Spleen (tissue), 13 donors: ENCODE data around the gene ITPKC. TPM values are rescaled to one million over a fixed set of nuclear protein-coding genes. Genes with fewer than 3 reads are reported as not detected.
A peak's percentile ranks its signal among the peaks of the same experiment; 100 is the strongest.

Experiments
- DNase-seq: peaks from one replicate; pipeline ENCODE4 v3.0.0-alpha.2; 2020
- H3K27ac ChIP-seq, 8 donors: fragments of 200-600 bp; sonication (generic) in 7 of 8; 1 replicate in 4 of 8; 2 replicates in 4 of 8; pipeline versions ENCODE4 v1.5.0 to v1.8.0; 2016 to 2021; ENCODE audit warnings: inconsistent platforms in 4 of 8, mild to moderate bottlenecking in 4 of 8, moderate library complexity in 1 of 8
- H3K27me3 ChIP-seq, 7 donors: fragments of 200-600 bp; sonication (generic) in 6 of 7; replicated peaks in 1 of 7; 1 replicate in 4 of 7; 2 replicates in 3 of 7; pipeline versions ENCODE4 v1.5.0 to v1.8.0; 2016 to 2021; ENCODE audit warnings: inconsistent platforms in 3 of 7, mild to moderate bottlenecking in 1 of 7
- H3K36me3 ChIP-seq, 6 donors: fragments of 200-600 bp; sonication (generic) in 5 of 6; 1 replicate in 4 of 6; 2 replicates in 2 of 6; pipeline versions ENCODE4 v1.5.0 to v1.8.0; 2016 to 2021; ENCODE audit warnings: inconsistent platforms in 2 of 6
- H3K4me1 ChIP-seq, 6 donors: fragments of 200-600 bp; sonication (generic) in 5 of 6; 1 replicate in 3 of 6; 2 replicates in 3 of 6; pipeline versions ENCODE4 v1.5.0 to v1.8.0; 2016 to 2021; ENCODE audit warnings: inconsistent platforms in 3 of 6
- H3K4me3 ChIP-seq, 8 donors: fragments of 200-600 bp; sonication (generic) in 7 of 8; 1 replicate in 4 of 8; 2 replicates in 4 of 8; pipeline versions ENCODE4 v1.5.0 to v1.8.0; 2016 to 2021; ENCODE audit warnings: inconsistent platforms in 4 of 8, mild to moderate bottlenecking in 4 of 8, moderate library complexity in 2 of 8
- H3K9me3 ChIP-seq, 8 donors: fragments of 200-600 bp; sonication (generic) in 7 of 8; 1 replicate in 4 of 8; 2 replicates in 4 of 8; pipeline versions ENCODE4 v1.5.0 to v1.8.0; 2016 to 2021; ENCODE audit warnings: inconsistent platforms in 4 of 8
- POLR2A ChIP-seq, 3 donors: fragments of 450-650 bp; IDR thresholded peaks; one replicate each; pipeline ENCODE4 v1.5.1; 2017; ENCODE audit warnings: antibody characterized with exemption in 3 of 3, mild to moderate bottlenecking in 1 of 3
- POLR2AphosphoS5 ChIP-seq, 3 donors: sonication (generic); formaldehyde crosslinking; IDR thresholded peaks; one replicate each; pipeline ENCODE4 v1.5.1; 2017; ENCODE audit warnings: antibody characterized with exemption in 3 of 3
- WGBS, 5 donors: extraction: QIAGEN DNeasy Blood & Tissue Kit in 3 of 5; methylation state at CpG; one replicate each; pipeline versions ENCODE4 v1.1.5 to v1.1.7; 2013 to 2018; 5-methylcytosine and 5-hydroxymethylcytosine counted together
- intact Hi-C: fragments of 100-400 bp; cut with DNase I; formaldehyde crosslinking; loops from one replicate; pipeline ENCODE4 v1.15.0; 2023; ENCODE audit warnings: low total_unique reads
- long read RNA-seq, 2 donors: transcript quantifications; one replicate each; lab custom pipeline, GENCODE V29; 2026
- polyA plus RNA-seq, 3 donors: library from polyadenylated mRNA; stranded (reverse); fragments of 200-250 nt; gene quantifications; one replicate each; pipeline ENCODE4 v1.2.1, GENCODE V29; 2013
- total RNA-seq, 7 donors: library from RNA; depleted of rRNA in 3 of 7; stranded (reverse); fragments of >200 nt in 3 of 7; fragmentation: NEBNext Ultra II Directional in 4 of 7; extraction: Animal tissue kit (Norgen Biotek cat#: 25700) in 4 of 7; gene quantifications; one replicate each; pipeline versions ENCODE4 v1.1.0 to v1.2.1, GENCODE V29; 2016 to 2021
- TF ChIP-seq, protein P1 (sequence below), 11 experiments: fragments of 200-600 bp in 7 of 11; fragments of 450-650 bp in 4 of 11; sonication (generic) in 4 of 11; IDR thresholded peaks in 8 of 11; conservative IDR thresholded peaks in 3 of 11; 1 replicate in 7 of 11; 2 replicates in 4 of 11; pipeline versions ENCODE4 v1.4.0 to v1.8.0; 2016 to 2021; ENCODE audit warnings: antibody characterized with exemption in 11 of 11, inconsistent platforms in 4 of 11, mild to moderate bottlenecking in 1 of 11
- donor health status: healthy with polysubstance abuse.
- donor health status: DM: no; HTN: no; CAD: no; lungs with moderate emphysema.
- donor health status: DM: no; HTN: no; CAD: no.
- donor health status: Bipolar disorder and iron deficiency.
- donor health status: healthy.
- donor health status: DM: no; HTN: no; CAD: no.
- donor health status: DM: yes; HTN: yes; CAD: no.

The ITPKC gene
- 10 to 100 TPM; 11.1 to 39.2 (median 18.0) TPM for total RNA-seq
- 10 to 100 TPM in 1 of 3 donors, 1 to 10 TPM in 2; 6.8 to 14.3 (median 8.6) TPM for polyA plus RNA-seq
- long read RNA-seq, donor 1, partial matches to known transcripts: 0 of 2 reads
- long read RNA-seq, donor 1, other reads (novel, unspliced or antisense): 0 of 2 reads
- long read RNA-seq, donor 2, partial matches to known transcripts: 0 of 1 reads
- long read RNA-seq, donor 2, other reads (novel, unspliced or antisense): 0 of 1 reads

- DNase-seq: peak; percentile 100
- intact Hi-C loops: no loop called here
Observed at GRCh38 chr19:40716482-40717324, at the start of gene ITPKC, which contains the start of gene COQ8B. TSS of gene ITPKC (plus strand) at chr19:40717112. CDS start at chr19:40717136, 24 bp downstream. TSS of gene COQ8B (minus strand) at chr19:40716886. CDS start at chr19:40714632, 2,254 bp downstream.

DNA sequence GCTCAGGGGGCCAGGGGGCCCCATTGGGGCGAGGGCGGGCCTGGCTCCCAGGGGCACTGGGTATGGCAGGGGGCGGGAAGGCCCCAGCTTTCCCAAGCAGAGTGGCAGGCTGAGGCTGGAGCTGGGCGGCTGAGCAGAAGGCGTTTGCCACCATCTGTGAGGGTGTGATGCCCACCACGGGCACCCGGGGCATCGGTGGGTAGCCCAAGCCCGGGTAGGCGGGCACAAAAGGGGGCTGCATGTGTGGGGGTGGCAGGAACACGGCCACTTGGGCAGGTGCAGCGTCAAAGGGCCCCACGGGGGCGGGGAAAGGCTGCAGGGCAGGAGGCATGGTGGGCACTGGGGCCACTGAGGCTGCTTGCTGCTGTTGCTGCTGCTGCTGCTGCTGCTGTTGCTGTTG lies 49.3 kb upstream of the ITPKC start:
- Histone ChIP-seq H3K4me3 (no peak overlapping the region), H3K27ac (no peak overlapping the region), H3K9me3 (peaks cover 0 to 14% (median 9%) of the 10 kb centered on the region in 8 donors), H3K27me3 (no peaks in the 10 kb centered on the region), H3K4me1 (peaks cover 0 to 17% (median 11%) of the 10 kb centered on the region in 6 donors), H3K36me3 (peaks cover 0 to 60% (median 32%) of the 10 kb centered on the region in 6 donors)
- TF ChIP-seq POLR2A (IDR thresholded peaks at IDR 0.05): no peak
- TF ChIP-seq POLR2AphosphoS5 (IDR thresholded peaks at IDR 0.05): no peak
- TF ChIP-seq, protein P1, sequence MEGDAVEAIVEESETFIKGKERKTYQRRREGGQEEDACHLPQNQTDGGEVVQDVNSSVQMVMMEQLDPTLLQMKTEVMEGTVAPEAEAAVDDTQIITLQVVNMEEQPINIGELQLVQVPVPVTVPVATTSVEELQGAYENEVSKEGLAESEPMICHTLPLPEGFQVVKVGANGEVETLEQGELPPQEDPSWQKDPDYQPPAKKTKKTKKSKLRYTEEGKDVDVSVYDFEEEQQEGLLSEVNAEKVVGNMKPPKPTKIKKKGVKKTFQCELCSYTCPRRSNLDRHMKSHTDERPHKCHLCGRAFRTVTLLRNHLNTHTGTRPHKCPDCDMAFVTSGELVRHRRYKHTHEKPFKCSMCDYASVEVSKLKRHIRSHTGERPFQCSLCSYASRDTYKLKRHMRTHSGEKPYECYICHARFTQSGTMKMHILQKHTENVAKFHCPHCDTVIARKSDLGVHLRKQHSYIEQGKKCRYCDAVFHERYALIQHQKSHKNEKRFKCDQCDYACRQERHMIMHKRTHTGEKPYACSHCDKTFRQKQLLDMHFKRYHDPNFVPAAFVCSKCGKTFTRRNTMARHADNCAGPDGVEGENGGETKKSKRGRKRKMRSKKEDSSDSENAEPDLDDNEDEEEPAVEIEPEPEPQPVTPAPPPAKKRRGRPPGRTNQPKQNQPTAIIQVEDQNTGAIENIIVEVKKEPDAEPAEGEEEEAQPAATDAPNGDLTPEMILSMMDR (IDR thresholded peaks at IDR 0.05 in 8 of 11, conservative IDR thresholded peaks at IDR 0.05 in 3 of 11): no peak
- peak; percentile 57 for DNase-seq
- intact Hi-C loops: no loop called here
- WGBS, 5 donors: 91 to 93% (median 92%) methylated on average over 13 to 14 of the region's 14 CpGs

More at GRCh38 chr19:40716482-40717324, at the start of gene ITPKC, which contains the start of gene COQ8B:
- Histone ChIP-seq H3K4me3 (peak within 1 kb of the TSS; percentile 69 to 84 (median 74)), H3K27me3 (no peaks in the 10 kb centered on the region), H3K27ac (peak within 1 kb of the TSS; percentile 78 to 96 (median 92)), H3K4me1 (peaks cover 44 to 94% (median 70%) of the 10 kb centered on the region in 6 donors), H3K36me3 (peaks cover 0 to 16% (median 5%) of the 10 kb centered on the region in 6 donors), H3K9me3 (no peaks in the 10 kb centered on the region)
- 0 to 1% (median 0%) methylated on average over 29 to 76 of the region's 76 CpGs for WGBS, 5 donors
- TF ChIP-seq POLR2A (IDR thresholded peaks at IDR 0.05) (peak in 1 of 3 donors; percentile 8), POLR2AphosphoS5 (IDR thresholded peaks at IDR 0.05) (peak; percentile 87 to 91 (median 91))
- TF ChIP-seq, protein P1 (IDR thresholded peaks at IDR 0.05 in 8 of 11, conservative IDR thresholded peaks at IDR 0.05 in 3 of 11): peak in 8 of 11 experiments; percentile 19 to 50 (median 38)

DNA sequence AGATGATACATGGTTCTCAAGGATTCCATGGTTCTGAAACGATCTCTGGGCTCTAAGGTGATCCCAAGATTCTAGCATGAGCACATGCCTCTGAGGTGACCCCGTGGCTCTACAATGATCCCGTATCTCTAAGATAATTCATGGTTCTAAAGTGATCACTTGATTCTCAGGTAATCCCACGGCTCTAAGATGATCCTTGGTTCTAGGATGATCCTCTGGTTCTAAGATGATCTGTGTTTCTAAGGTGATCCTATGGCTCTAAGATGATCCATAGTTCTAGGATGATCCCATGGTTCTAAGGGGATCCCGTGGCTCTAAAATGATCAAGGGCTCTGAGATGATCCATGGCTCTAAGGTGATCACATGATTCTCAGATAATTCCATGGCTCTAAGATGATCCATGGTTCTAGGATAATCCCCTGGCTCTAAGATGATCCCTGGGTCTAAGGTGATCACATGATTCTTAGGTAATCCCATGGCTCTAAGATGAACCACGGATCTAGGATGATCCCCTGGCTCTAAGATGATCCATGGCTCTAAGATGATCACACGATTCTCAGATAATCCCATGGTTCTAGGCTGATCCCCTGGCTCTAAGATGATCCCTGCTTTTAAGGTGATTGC lies 47.8 kb upstream of the ITPKC start:
- Histone ChIP-seq H3K9me3 (peaks cover 0 to 14% (median 9%) of the 10 kb centered on the region in 8 donors), H3K27ac (no peak overlapping the region), H3K36me3 (peaks cover 0 to 75% (median 40%) of the 10 kb centered on the region in 6 donors), H3K4me1 (peaks cover 0 to 2% (median under 1%) of the 10 kb centered on the region in 6 donors), H3K27me3 (no peaks in the 10 kb centered on the region), H3K4me3 (no peak overlapping the region)
- no peak for DNase-seq
- WGBS, 5 donors: 89 to 97% (median 94%) methylated on average over 7 of the region's 7 CpGs
- TF ChIP-seq POLR2AphosphoS5 (IDR thresholded peaks at IDR 0.05): no peak
- no peak for TF ChIP-seq POLR2A (IDR thresholded peaks at IDR 0.05)
- TF ChIP-seq, protein P1 (IDR thresholded peaks at IDR 0.05 in 8 of 11, conservative IDR thresholded peaks at IDR 0.05 in 3 of 11): no peak
- intact Hi-C loops: no loop called here
